ENCODE results near the gene ATM.
"Not testable (repeated sequence)": the region's sequence is repeated elsewhere in the genome, so short reads cannot be mapped to it uniquely, and the experiment has no call there.

- not testable (repeated sequence) for TF ChIP-seq ZNF248 (tag by site-specific recombination; IDR thresholded peaks at IDR 0.05); PBX3 (CRISPR knock-in tag; IDR thresholded peaks at IDR 0.05); ZNF416 (tag by site-specific recombination; IDR thresholded peaks at IDR 0.05); CTCF (tag by site-specific recombination; IDR thresholded peaks at IDR 0.05); ZNF639 (tag by site-specific recombination; IDR thresholded peaks at IDR 0.05); ZBTB7A (tag by site-specific recombination; IDR thresholded peaks at IDR 0.05; ENCODE audit: low read depth); PATZ1 (tag by site-specific recombination; IDR thresholded peaks at IDR 0.05); REST (tag by site-specific recombination; IDR thresholded peaks at IDR 0.05); ZBTB11 (tag by site-specific recombination; conservative IDR thresholded peaks at IDR 0.05; ENCODE audit: low read depth); SP2 (tag by site-specific recombination; IDR thresholded peaks at IDR 0.05); ZNF624 (tag by site-specific recombination; IDR thresholded peaks at IDR 0.05); ZNF747 (tag by site-specific recombination; IDR thresholded peaks at IDR 0.05)
These were observed 54.2 kb downstream of the ATM start for GRCh38 chr11:108276985-108277616.
